GM21786 (cell line): ENCODE results near the gene ITGB6.

Experiments
- ATAC-seq: cut with Tn5 transposase; IDR thresholded peaks from one replicate; pipeline ENCODE4 v1.9.1; 2021; ENCODE audit not compliant: unreplicated experiment

The ITGB6 gene

GRCh38 chr2:160057356-160057755, 142.7 kb downstream of the ITGB6 start:
- no peak for ATAC-seq

GRCh38 chr2:160055726-160056108, 144.4 kb downstream of the ITGB6 start:
- ATAC-seq, result no peak

DNA sequence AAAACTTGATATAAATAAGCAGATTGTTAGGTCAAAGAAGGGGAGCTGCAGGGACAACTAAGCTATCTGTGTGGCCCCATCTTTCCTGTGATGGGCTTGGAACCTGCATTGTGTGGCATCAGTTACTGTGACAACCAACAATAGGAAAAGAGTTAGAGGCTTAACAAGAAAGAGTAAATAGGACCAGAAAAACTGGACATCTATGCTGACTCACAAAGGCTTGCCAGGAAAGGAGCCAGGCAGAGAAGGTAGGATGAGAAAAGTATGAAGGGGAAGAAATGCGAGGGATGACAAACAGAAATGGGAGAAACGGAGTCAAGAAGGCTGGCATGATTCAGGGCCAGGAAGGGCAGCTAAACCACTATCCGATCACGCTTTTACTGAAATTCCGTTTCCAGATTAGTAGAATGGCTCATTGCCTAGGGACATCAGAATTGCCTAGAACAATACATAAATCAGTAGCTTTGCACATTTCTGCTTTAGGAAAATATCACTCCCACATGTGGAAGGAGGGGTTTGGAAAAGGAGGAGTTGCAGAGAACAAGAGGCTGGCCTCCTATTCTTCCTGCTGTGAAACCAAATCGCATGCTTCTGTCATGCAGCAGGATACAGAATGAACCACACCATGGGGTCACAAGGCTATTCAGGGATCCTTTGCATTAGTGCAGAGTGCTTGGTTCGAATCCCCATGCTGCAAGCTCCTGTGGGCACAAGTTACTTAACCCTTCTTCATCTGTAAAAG, 144.9 kb downstream of the ITGB6 start:
- no peak for ATAC-seq

DNA sequence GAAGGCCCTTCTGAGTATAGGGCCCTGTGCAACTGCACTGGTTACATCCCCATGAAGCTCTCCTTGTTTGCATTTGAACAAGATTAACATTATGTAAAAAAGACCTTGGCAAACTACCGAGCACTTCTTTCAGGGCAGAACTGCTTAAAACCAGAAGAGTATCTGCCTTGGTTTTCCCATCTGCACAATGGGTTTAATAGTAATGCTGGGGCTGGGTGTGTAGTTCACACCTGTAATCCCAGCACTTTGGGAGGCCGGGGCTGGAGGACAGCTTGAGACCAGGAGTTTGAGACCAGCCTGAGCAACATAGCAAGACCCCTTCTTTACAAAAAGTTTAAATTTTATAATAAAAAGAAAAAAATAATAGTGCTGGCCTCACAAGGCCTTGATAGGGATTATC, 146.1 kb downstream of the ITGB6 start:
- no peak for ATAC-seq

GRCh38 chr2:160052531-160052930, 147.5 kb downstream of the ITGB6 start:
- no peak for ATAC-seq

DNA sequence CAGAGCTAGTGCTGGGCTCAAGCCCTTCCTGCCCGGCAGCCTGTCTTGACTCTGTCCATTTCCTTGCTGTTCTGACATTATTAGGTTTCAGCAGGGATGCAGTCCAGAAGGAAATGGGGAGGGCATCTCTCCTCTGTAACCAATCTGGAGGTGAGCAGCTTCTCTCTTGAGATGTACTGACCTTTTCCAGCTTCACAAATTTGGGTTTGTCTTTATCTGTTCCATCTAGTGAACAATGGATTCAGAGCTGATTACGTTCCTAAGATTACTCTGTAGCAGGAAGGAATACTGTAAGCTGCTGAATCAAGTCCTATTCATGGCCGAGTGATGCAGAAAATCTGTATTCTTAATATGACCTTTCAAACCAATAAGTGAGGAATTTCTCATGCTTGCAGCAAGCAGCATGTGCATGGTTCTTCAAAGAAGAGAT, 148.7 kb downstream of the ITGB6 start:
- no peak for ATAC-seq

DNA sequence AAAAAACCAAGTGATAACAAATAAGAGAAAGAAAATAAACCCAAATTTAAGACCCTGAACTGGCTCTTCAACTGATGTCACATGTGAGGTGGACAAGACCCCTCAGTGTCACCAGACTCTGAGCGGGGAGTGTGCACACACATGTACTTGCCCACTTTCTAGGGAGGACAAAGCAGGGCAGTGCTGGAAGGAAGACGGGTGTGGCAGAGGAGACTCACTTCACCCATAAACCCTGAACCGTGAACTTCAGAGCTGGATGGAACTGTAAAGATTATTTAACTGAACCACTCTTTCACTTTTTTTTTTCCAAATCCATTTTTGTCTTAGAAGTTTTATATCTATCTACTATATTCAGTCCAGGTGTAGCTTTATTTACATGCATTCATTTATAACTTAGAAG, 149.9 kb downstream of the ITGB6 start:
- no peak for ATAC-seq
